Stomach (tissue), 9 donors: ENCODE results near the gene MCM3AP. TPM values are rescaled to one million over a fixed set of nuclear protein-coding genes. Genes with fewer than 3 reads are reported as not detected.

Experiments
- DNase-seq, 2 donors: peaks; one replicate each; pipeline versions ENCODE4 v3.0.0 to v3.0.0-alpha.2; 2013 to 2019
- H3K27ac ChIP-seq, 5 donors: fragments of 200-600 bp in 4 of 5; sonication (generic) in 4 of 5; one replicate each; pipeline ENCODE4 v1.5.1; 2013 to 2019; ENCODE audit warnings: mild to moderate bottlenecking in 1 of 5, moderate library complexity in 1 of 5
- H3K27me3 ChIP-seq, 3 donors: fragments of 200-600 bp; sonication (generic); one replicate each; pipeline ENCODE4 v1.5.1; 2017 to 2019; ENCODE audit warnings: mixed run types in 1 of 3
- H3K36me3 ChIP-seq, 4 donors: fragments of 200-600 bp; sonication (generic); 1 replicate in 3 of 4; 2 replicates in 1 of 4; pipeline ENCODE4 v1.5.1; 2016 to 2019
- H3K4me1 ChIP-seq, 4 donors: fragments of 200-600 bp; sonication (generic); one replicate each; pipeline ENCODE4 v1.5.1; 2016 to 2019
- H3K4me3 ChIP-seq, 4 donors: fragments of 200-600 bp; sonication (generic) in 3 of 4; one replicate each; pipeline ENCODE4 v1.5.1; 2016 to 2019; ENCODE audit warnings: mild to moderate bottlenecking in 1 of 4
- H3K9me3 ChIP-seq, 4 donors: fragments of 200-600 bp; sonication (generic); one replicate each; pipeline ENCODE4 v1.5.1; 2016 to 2019
- CTCF ChIP-seq, 7 experiments: fragments of 450-650 bp in 4 of 7; fragments of 200-600 bp in 3 of 7; sonication (generic) in 3 of 7; IDR thresholded peaks; one replicate each; pipeline ENCODE4 v1.5.1; 2016 to 2019; ENCODE audit warnings: antibody characterized with exemption in 7 of 7, control low read depth in 2 of 7, mild to moderate bottlenecking in 1 of 7
- EP300 ChIP-seq: sonication (generic); formaldehyde crosslinking; IDR thresholded peaks from one replicate; pipeline ENCODE4 v1.6.1; 2017; ENCODE audit warnings: antibody characterized with exemption
- POLR2A ChIP-seq, 4 donors: fragments of 450-650 bp; IDR thresholded peaks; one replicate each; pipeline ENCODE4 v1.6.1; 2016; ENCODE audit warnings: antibody characterized with exemption in 4 of 4, control low read depth in 2 of 4, mild to moderate bottlenecking in 1 of 4, moderate library complexity in 1 of 4
- POLR2AphosphoS5 ChIP-seq, 3 donors: sonication (generic); formaldehyde crosslinking; IDR thresholded peaks; one replicate each; pipeline ENCODE4 v1.6.1; 2016; ENCODE audit warnings: antibody characterized with exemption in 3 of 3
- WGBS, 5 donors: extraction: QIAGEN DNeasy Blood & Tissue Kit in 3 of 5; methylation state at CpG; one replicate each; pipeline versions ENCODE4 v1.1.5 to v1.1.7; 2013 to 2018; 5-methylcytosine and 5-hydroxymethylcytosine counted together
- intact Hi-C: fragments of 100-400 bp; cut with DNase I; formaldehyde crosslinking; loops from one replicate; pipeline ENCODE4 v1.15.1; 2023; ENCODE audit warnings: low total_unique reads
- polyA plus RNA-seq, 3 donors: library from polyadenylated mRNA; stranded (reverse); fragments of 200-250 nt; gene quantifications; one replicate each; pipeline ENCODE4 v1.2.3, GENCODE V29; 2013
- total RNA-seq, 5 donors: library from RNA; depleted of rRNA; stranded (reverse); fragments of >200 nt; gene quantifications; one replicate each; pipeline versions ENCODE4 v1.1.0 to v1.2.3, GENCODE V29; 2014 to 2016
- donor health status: healthy with polysubstance abuse.
- donor health status: Bipolar disorder and iron deficiency.
- donor health status: healthy.

MCM3AP gene
- total and polyA plus RNA-seq, 8 donors = 18.9 to 555 (median 57.4) TPM

GRCh38 chr21:46255166-46255565 lies 30.2 kb downstream of the MCM3AP start:
- 82 to 95% (median 88%) methylated on average over 11 of the region's 11 CpGs for WGBS, 5 donors
- no peaks in the 10 kb centered on the region for H3K9me3 ChIP-seq
- peaks cover 0 to 5% (median 2%) of the 10 kb centered on the region in 4 donors for H3K4me1 ChIP-seq
- no peak for DNase-seq
- no peak overlapping the region for H3K27ac ChIP-seq
- intact Hi-C loops = no loop called here
- H3K4me3 ChIP-seq = no peak overlapping the region
- no peak for TF ChIP-seq POLR2AphosphoS5 (IDR thresholded peaks at IDR 0.05)
- TF ChIP-seq CTCF (IDR thresholded peaks at IDR 0.05) = no peak
- TF ChIP-seq EP300 = no peak
- TF ChIP-seq POLR2A (IDR thresholded peaks at IDR 0.05) = no peak
- H3K27me3 ChIP-seq = no peaks in the 10 kb centered on the region
- H3K36me3 ChIP-seq = peaks cover 71 to 100% (median 99%) of the 10 kb centered on the region in 4 donors

- no peak for DNase-seq
- Histone ChIP-seq H3K4me1 (peaks cover 0 to 5% (median 2%) of the 10 kb centered on the region in 4 donors), H3K9me3 (no peaks in the 10 kb centered on the region), H3K36me3 (peaks cover 70 to 100% (median 99%) of the 10 kb centered on the region in 4 donors), H3K4me3 (no peak overlapping the region), H3K27ac (no peak overlapping the region), H3K27me3 (no peaks in the 10 kb centered on the region)
- intact Hi-C loops = no loop called here
- 79 to 94% (median 86%) methylated on average over 12 of the region's 12 CpGs for WGBS, 5 donors
- no peak for TF ChIP-seq EP300
- no peak for TF ChIP-seq POLR2A (IDR thresholded peaks at IDR 0.05)
- no peak for TF ChIP-seq CTCF (IDR thresholded peaks at IDR 0.05)
- no peak for TF ChIP-seq POLR2AphosphoS5 (IDR thresholded peaks at IDR 0.05)
Observed at GRCh38 chr21:46254208-46254975, 31.0 kb downstream of the MCM3AP start.

GRCh38 chr21:46253610-46254124 lies 31.7 kb downstream of the MCM3AP start:
- H3K4me3 ChIP-seq = no peak overlapping the region
- WGBS, 5 donors = 73 to 76% (median 74%) methylated on average over 8 of the region's 8 CpGs
- no peaks in the 10 kb centered on the region for H3K9me3 ChIP-seq
- peaks cover 0 to 5% (median 2%) of the 10 kb centered on the region in 4 donors for H3K4me1 ChIP-seq
- peaks cover 63 to 100% (median 99%) of the 10 kb centered on the region in 4 donors for H3K36me3 ChIP-seq
- H3K27ac ChIP-seq = no peak overlapping the region
- no peak for TF ChIP-seq POLR2AphosphoS5 (IDR thresholded peaks at IDR 0.05)
- TF ChIP-seq POLR2A (IDR thresholded peaks at IDR 0.05) = no peak
- TF ChIP-seq CTCF (IDR thresholded peaks at IDR 0.05) = no peak
- TF ChIP-seq EP300 = no peak
- no peaks in the 10 kb centered on the region for H3K27me3 ChIP-seq
- intact Hi-C loops = no loop called here
- DNase-seq = peak in 1 of 2 donors; percentile 26

- peaks cover 0 to 5% (median 2%) of the 10 kb centered on the region in 4 donors for H3K4me1 ChIP-seq
- H3K27ac ChIP-seq = no peak overlapping the region
- H3K4me3 ChIP-seq = no peak overlapping the region
- no peaks in the 10 kb centered on the region for H3K27me3 ChIP-seq
- H3K9me3 ChIP-seq = no peaks in the 10 kb centered on the region
- H3K36me3 ChIP-seq = peaks cover 59 to 100% (median 99%) of the 10 kb centered on the region in 4 donors
- 85 to 95% (median 92%) methylated on average over 4 of the region's 4 CpGs for WGBS, 5 donors
- no peak for DNase-seq
- TF ChIP-seq POLR2A (IDR thresholded peaks at IDR 0.05) (no peak), EP300 (no peak), POLR2AphosphoS5 (IDR thresholded peaks at IDR 0.05) (no peak), CTCF (IDR thresholded peaks at IDR 0.05) (no peak)
- intact Hi-C loops = no loop called here
Observed at GRCh38 chr21:46252840-46253239, 32.6 kb downstream of the MCM3AP start.
